HFFc6 (cell line): ENCODE results near the gene LINC00237. TPM values are rescaled to one million over a fixed set of nuclear protein-coding genes. Genes with fewer than 3 reads are reported as not detected.

Experiments
- DNase-seq: peaks from one replicate; pipeline ENCODE4 v3.0.0-alpha.2; 2018
- H3K27ac Mint-ChIP-seq: 2 replicates; pipeline ENCODE4 v1.8.0; 2020; ENCODE audit warnings: mild to moderate bottlenecking, mixed read lengths
- H3K27me3 Mint-ChIP-seq: 2 replicates; pipeline ENCODE4 v1.8.0; 2021; ENCODE audit warnings: mild to moderate bottlenecking, moderate library complexity, mixed read lengths; ENCODE audit not compliant: insufficient read depth
- H3K36me3 Mint-ChIP-seq: 2 replicates; pipeline ENCODE4 v1.8.0; 2021; ENCODE audit warnings: low read depth, mixed read lengths
- H3K4me1 Mint-ChIP-seq: 2 replicates; pipeline ENCODE4 v1.8.0; 2020; ENCODE audit warnings: low read depth, mixed read lengths
- H3K4me3 Mint-ChIP-seq: 2 replicates; pipeline ENCODE4 v1.8.0; 2020; ENCODE audit warnings: mild to moderate bottlenecking, moderate library complexity, mixed read lengths
- H3K9me3 Mint-ChIP-seq: 2 replicates; pipeline ENCODE4 v1.8.0; 2020; ENCODE audit warnings: mild to moderate bottlenecking, mixed read lengths
- CTCF ChIP-seq: fragments of 200-600 bp; sonication (generic); IDR thresholded peaks from 2 replicates; pipeline ENCODE4 v1.5.0; 2021; ENCODE audit warnings: antibody characterized with exemption, mild to moderate bottlenecking
- total RNA-seq, 6 experiments: library from RNA; stranded (reverse); fragmentation: NEBNext Ultra II Directional; extraction: Animal tissue kit (Norgen Biotek cat#: 25700); gene quantifications; 2 replicates in 1 of 6; 3 replicates in 5 of 6; pipeline ENCODE4 v1.2.3, GENCODE V29; 2021

Gene LINC00237
- total RNA-seq, 6 experiments from 2014 or later = not detected

GRCh38 chr20:21075471-21075870 is 30.7 kb downstream of the LINC00237 start:
- H3K9me3 Mint-ChIP-seq = no peaks in the 10 kb centered on the region
- no peak for DNase-seq

GRCh38 chr20:21074605-21075336 is 31.4 kb downstream of the LINC00237 start:
- Mint-ChIP-seq H3K27me3 (peaks cover 2% of the 10 kb centered on the region; the same call in 1 of the 2 replicates), H3K27ac (no peak overlapping the region), H3K4me1 (no peaks in the 10 kb centered on the region), H3K36me3 (no peaks in the 10 kb centered on the region), H3K4me3 (no peak overlapping the region), H3K9me3 (no peaks in the 10 kb centered on the region)
- no peak for TF ChIP-seq CTCF
- DNase-seq = no peak

More at GRCh38 chr20:21075471-21075870, 30.7 kb downstream of the LINC00237 start:
- no peaks in the 10 kb centered on the region for H3K4me1 Mint-ChIP-seq
- no peaks in the 10 kb centered on the region for H3K36me3 Mint-ChIP-seq
- H3K27ac Mint-ChIP-seq = no peak overlapping the region
- H3K4me3 Mint-ChIP-seq = no peak overlapping the region
- H3K27me3 Mint-ChIP-seq = peaks cover 2% of the 10 kb centered on the region; the same call in 1 of the 2 replicates
- TF ChIP-seq CTCF = no peak

GRCh38 chr20:21067255-21067654 is 38.9 kb downstream of the LINC00237 start:
- H3K36me3 Mint-ChIP-seq = no peaks in the 10 kb centered on the region
- no peak overlapping the region for H3K27ac Mint-ChIP-seq
- DNase-seq = no peak
- no peaks in the 10 kb centered on the region for H3K4me1 Mint-ChIP-seq
- H3K27me3 Mint-ChIP-seq = no peaks in the 10 kb centered on the region; the same call in 1 of the 2 replicates
- no peak for TF ChIP-seq CTCF
- no peaks in the 10 kb centered on the region for H3K9me3 Mint-ChIP-seq
- no peak overlapping the region for H3K4me3 Mint-ChIP-seq

GRCh38 chr20:21064924-21065323 is 41.2 kb downstream of the LINC00237 start:
- Mint-ChIP-seq H3K4me1 (no peaks in the 10 kb centered on the region), H3K9me3 (no peaks in the 10 kb centered on the region), H3K27ac (no peak overlapping the region), H3K27me3 (no peaks in the 10 kb centered on the region; the same call in 1 of the 2 replicates), H3K36me3 (no peaks in the 10 kb centered on the region), H3K4me3 (no peak overlapping the region)
- DNase-seq = no peak
- TF ChIP-seq CTCF = no peak

- Mint-ChIP-seq H3K27ac (no peak overlapping the region), H3K27me3 (no peaks in the 10 kb centered on the region), H3K4me3 (no peak overlapping the region), H3K4me1 (no peaks in the 10 kb centered on the region), H3K36me3 (no peaks in the 10 kb centered on the region), H3K9me3 (no peaks in the 10 kb centered on the region)
- DNase-seq = no peak
- TF ChIP-seq CTCF = no peak
Observed at GRCh38 chr20:21063276-21063675, 42.9 kb downstream of the LINC00237 start.
